Calu3 (cell line): ENCODE results near the gene CES5A. TPM values are rescaled to one million over a fixed set of nuclear protein-coding genes. Genes with fewer than 3 reads are reported as not detected.

Experiments used
- BruUV-seq: library from RNA; stranded (reverse); fragments of 400-500 nt; replicated peaks from 2 replicates; lab custom pipeline; 2021; lab: Mats Ljungman, UMichigan
- CTCF ChIA-PET: fragments of 300-600 bp; sonication (Branson Sonifier 250); formaldehyde crosslinking; loops from one replicate; lab custom pipeline; 2022; ENCODE audit warnings: antibody characterized with exemption; lab: Charles Lee
- DNase-seq: peaks from one replicate; pipeline ENCODE4 v3.0.0; 2022
- H3K27ac Mint-ChIP-seq: one replicate; pipeline ENCODE4 v1.8.0; 2022; ENCODE audit warnings: mixed read lengths; ENCODE audit not compliant: unreplicated experiment
- H3K27me3 Mint-ChIP-seq: one replicate; pipeline ENCODE4 v1.8.0; 2022; ENCODE audit warnings: mixed read lengths; ENCODE audit not compliant: unreplicated experiment
- H3K36me3 Mint-ChIP-seq: one replicate; pipeline ENCODE4 v1.8.0; 2022; ENCODE audit warnings: mild to moderate bottlenecking, moderate library complexity, mixed read lengths; ENCODE audit not compliant: insufficient read depth, unreplicated experiment
- H3K4me1 Mint-ChIP-seq: one replicate; pipeline ENCODE4 v1.8.0; 2022; ENCODE audit warnings: mild to moderate bottlenecking, low read depth, mixed read lengths; ENCODE audit not compliant: unreplicated experiment
- H3K4me3 Mint-ChIP-seq: one replicate; pipeline ENCODE4 v1.8.0; 2022; ENCODE audit warnings: mild to moderate bottlenecking, low read depth, moderate library complexity, mixed read lengths; ENCODE audit not compliant: unreplicated experiment
- H3K9me3 Mint-ChIP-seq: one replicate; pipeline ENCODE4 v1.8.0; 2022; ENCODE audit warnings: low read depth, mixed read lengths; ENCODE audit not compliant: unreplicated experiment
- CTCF ChIP-seq: fragments of 200-600 bp; IDR thresholded peaks from one replicate; pipeline ENCODE4 v1.8.0; 2022; ENCODE audit warnings: antibody characterized with exemption; ENCODE audit not compliant: unreplicated experiment
- intact Hi-C: fragments of 100-400 bp; cut with micrococcal nuclease; formaldehyde crosslinking; loops from one replicate; pipeline ENCODE4 v1.10.0; 2022; ENCODE audit not compliant: unreplicated experiment
- total RNA-seq: library from RNA; stranded (reverse); gene quantifications from 2 replicates; pipeline ENCODE4 v1.2.3, GENCODE V29; 2022

The CES5A gene
- total RNA-seq, 1 experiment from 2014 or later = not detected

- no peaks in the 10 kb centered on the region for H3K9me3 Mint-ChIP-seq
- H3K27me3 Mint-ChIP-seq = peaks cover 86% of the 10 kb centered on the region
- H3K4me1 Mint-ChIP-seq = no peaks in the 10 kb centered on the region
- H3K36me3 Mint-ChIP-seq = no peaks in the 10 kb centered on the region
- no peak overlapping the region for H3K27ac Mint-ChIP-seq
- intact Hi-C loops = no loop called here
- no peak for TF ChIP-seq CTCF
- CTCF ChIA-PET = no interaction called here
- no TSS peak for BruUV-seq
- no peak for DNase-seq
- no peak overlapping the region for H3K4me3 Mint-ChIP-seq
These were observed 18.2 kb downstream of the CES5A start for GRCh38 chr16:55856950-55857349.

GRCh38 chr16:55853114-55853513 lies 22.1 kb downstream of the CES5A start:
- Mint-ChIP-seq H3K4me1 (no peaks in the 10 kb centered on the region), H3K4me3 (no peak overlapping the region), H3K36me3 (no peaks in the 10 kb centered on the region), H3K27ac (no peak overlapping the region), H3K27me3 (peaks cover 83% of the 10 kb centered on the region), H3K9me3 (no peaks in the 10 kb centered on the region)
- intact Hi-C loops = no loop called here
- no peak for TF ChIP-seq CTCF
- CTCF ChIA-PET = no interaction called here
- no peak for DNase-seq
- BruUV-seq = no TSS peak

GRCh38 chr16:55849536-55849935 lies 25.6 kb downstream of the CES5A start:
- BruUV-seq = no TSS peak
- H3K27ac Mint-ChIP-seq = no peak overlapping the region
- DNase-seq = no peak
- intact Hi-C loops = no loop called here
- H3K4me3 Mint-ChIP-seq = no peak overlapping the region
- CTCF ChIA-PET = no interaction called here
- no peaks in the 10 kb centered on the region for H3K9me3 Mint-ChIP-seq
- peaks cover 90% of the 10 kb centered on the region for H3K27me3 Mint-ChIP-seq
- TF ChIP-seq CTCF = no peak
- no peaks in the 10 kb centered on the region for H3K4me1 Mint-ChIP-seq
- no peaks in the 10 kb centered on the region for H3K36me3 Mint-ChIP-seq

- Mint-ChIP-seq H3K36me3 (no peaks in the 10 kb centered on the region), H3K27me3 (peaks cover 74% of the 10 kb centered on the region), H3K4me3 (no peak overlapping the region), H3K9me3 (no peaks in the 10 kb centered on the region), H3K27ac (no peak overlapping the region), H3K4me1 (no peaks in the 10 kb centered on the region)
- CTCF ChIA-PET = no interaction called here
- no TSS peak for BruUV-seq
- intact Hi-C loops = no loop called here
- DNase-seq = no peak
- no peak for TF ChIP-seq CTCF
These were observed 28.4 kb downstream of the CES5A start for GRCh38 chr16:55846598-55847346.
